ENCODE results near the gene ITGB2.
A peak's percentile ranks its signal among the peaks of the same experiment; 100 is the strongest.
"Not testable (repeated sequence)": the region's sequence is repeated elsewhere in the genome, so short reads cannot be mapped to it uniquely, and the experiment has no call there.

ITGB2 gene

GRCh38 chr21:44879238-44879637 lies 41.5 kb downstream of the ITGB2 start:
- DNase-seq: not testable (repeated sequence)

- DNase-seq: no peak
Observed at GRCh38 chr21:44878053-44878982, 42.4 kb downstream of the ITGB2 start.

- DNase-seq: no peak
Observed at GRCh38 chr21:44876849-44877575, 43.7 kb downstream of the ITGB2 start.

- DNase-seq: peak; percentile 36
Observed at GRCh38 chr21:44875316-44875700, 45.4 kb downstream of the ITGB2 start.

- peak; percentile 50 for DNase-seq
Observed at GRCh38 chr21:44874497-44875315, 46.0 kb downstream of the ITGB2 start.

GRCh38 chr21:44874240-44874496 lies 46.5 kb downstream of the ITGB2 start:
- peak; percentile 36 for DNase-seq

GRCh38 chr21:44873356-44874239 lies 47.1 kb downstream of the ITGB2 start, which contains the start of gene PTTG1IP:
TSS of gene PTTG1IP (minus strand) at chr21:44873690. CDS start at chr21:44873616, 74 bp downstream.
- peak; percentile 99 for DNase-seq

- peak; percentile 37 for DNase-seq
Observed at GRCh38 chr21:44872649-44873355, 47.9 kb downstream of the ITGB2 start.

GRCh38 chr21:44872323-44872648 lies 48.4 kb downstream of the ITGB2 start:
- DNase-seq: no peak

GRCh38 chr21:44871576-44872269 lies 49.0 kb downstream of the ITGB2 start:
- peak; percentile 62 for DNase-seq

GRCh38 chr21:44870748-44871495 lies 49.8 kb downstream of the ITGB2 start:
- DNase-seq: peak; percentile 56

GRCh38 chr21:44869781-44870747 lies 50.6 kb downstream of the ITGB2 start:
- no peak for DNase-seq

GRCh38 chr21:44868707-44869106 lies 52.0 kb downstream of the ITGB2 start:
- no peak for DNase-seq

- DNase-seq: peak; percentile 68
Observed at GRCh38 chr21:44867999-44868700, 52.5 kb downstream of the ITGB2 start.

GRCh38 chr21:44867464-44867863 lies 53.2 kb downstream of the ITGB2 start:
- DNase-seq: no peak

GRCh38 chr21:44866780-44867179 lies 53.9 kb downstream of the ITGB2 start:
- no peak for DNase-seq

- DNase-seq: peak; percentile 58
Observed at GRCh38 chr21:44865561-44866280, 55.0 kb downstream of the ITGB2 start.
